Measurements from ENCODE around the gene FCAMR. TPM values are rescaled to one million over a fixed set of nuclear protein-coding genes. Genes with fewer than 3 reads are reported as not detected.

FCAMR gene
- total RNA-seq, 1 donor from 2014 or later = 0.46 TPM

DNA sequence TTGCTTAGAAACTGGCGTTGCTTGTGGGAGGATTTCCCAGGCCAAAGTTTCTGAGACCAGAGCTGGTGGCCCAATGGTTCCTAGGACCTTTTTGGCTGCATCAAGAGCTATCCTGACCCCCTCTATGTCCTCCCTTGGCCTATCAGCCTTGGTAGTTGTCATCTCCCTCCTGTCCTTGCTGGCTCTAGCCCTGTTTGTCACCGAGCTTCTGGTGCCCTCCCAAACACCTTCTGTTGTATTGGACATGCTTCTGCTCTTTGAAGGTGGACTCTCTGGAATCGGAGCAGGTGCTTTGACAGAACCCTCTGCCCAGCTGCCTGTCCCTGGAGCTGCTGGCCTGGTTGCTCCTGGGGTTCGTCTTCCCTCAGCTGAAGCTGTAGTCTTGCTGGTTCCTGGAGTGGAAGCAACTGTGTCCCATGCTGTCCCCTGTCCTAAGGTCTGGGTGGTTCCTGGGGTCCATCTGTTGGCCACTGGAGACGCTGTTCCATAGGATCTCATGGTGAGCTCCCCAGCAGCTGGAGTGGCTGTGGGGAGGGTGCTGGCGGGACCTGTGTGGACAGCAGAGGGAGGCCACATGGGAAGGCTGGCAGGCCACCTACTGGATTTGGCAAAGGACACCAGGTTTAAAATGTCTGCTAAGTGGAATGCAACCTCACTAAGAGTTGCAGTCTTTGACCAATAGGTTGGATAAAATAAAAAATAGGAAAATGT is 9.4 kb downstream of the FCAMR start:
- DNase-seq (ENCODE audit: low spot score) = no peak

DNA sequence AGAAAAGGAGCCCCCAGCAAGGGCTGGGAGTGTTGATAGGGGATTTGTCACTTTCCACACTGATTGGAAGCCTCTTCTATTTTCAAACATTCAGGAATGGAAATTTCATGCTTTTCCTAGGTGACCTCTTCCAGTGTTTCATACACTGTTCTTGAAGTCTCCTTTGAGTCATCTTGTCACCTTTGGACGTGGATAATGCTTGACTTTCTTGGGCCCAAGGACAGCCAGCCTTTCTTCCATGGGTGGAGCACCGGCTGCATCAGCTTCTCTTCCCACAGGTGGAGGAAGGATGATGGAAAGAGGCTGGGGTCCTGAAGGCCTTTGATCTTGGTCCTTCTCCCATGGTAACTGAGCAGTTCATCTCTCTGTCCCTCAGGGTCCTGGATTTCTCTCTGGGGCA is 12.1 kb downstream of the FCAMR start:
- no peak for DNase-seq (ENCODE audit: low spot score)

DNA sequence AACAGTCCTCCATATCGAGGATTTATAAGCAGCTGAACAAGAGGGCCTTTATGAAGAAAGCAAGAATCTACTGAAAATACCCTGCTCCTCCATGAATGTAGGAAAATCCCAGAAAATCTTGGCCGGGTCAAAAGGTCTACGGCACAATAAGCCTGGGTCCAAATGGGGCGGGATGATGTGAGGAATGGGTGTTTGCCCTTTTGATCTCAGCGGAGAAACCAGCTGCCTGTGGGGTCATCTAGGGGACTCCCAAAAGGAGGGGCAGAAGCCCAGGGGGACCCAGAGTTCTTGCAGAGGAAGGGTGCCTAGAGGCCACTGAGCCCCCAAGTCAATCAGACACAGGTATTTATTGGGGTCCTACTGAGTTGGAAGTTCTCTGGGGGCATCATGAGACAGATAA is 12.6 kb downstream of the FCAMR start:
- DNase-seq (ENCODE audit: low spot score) = no peak

DNA sequence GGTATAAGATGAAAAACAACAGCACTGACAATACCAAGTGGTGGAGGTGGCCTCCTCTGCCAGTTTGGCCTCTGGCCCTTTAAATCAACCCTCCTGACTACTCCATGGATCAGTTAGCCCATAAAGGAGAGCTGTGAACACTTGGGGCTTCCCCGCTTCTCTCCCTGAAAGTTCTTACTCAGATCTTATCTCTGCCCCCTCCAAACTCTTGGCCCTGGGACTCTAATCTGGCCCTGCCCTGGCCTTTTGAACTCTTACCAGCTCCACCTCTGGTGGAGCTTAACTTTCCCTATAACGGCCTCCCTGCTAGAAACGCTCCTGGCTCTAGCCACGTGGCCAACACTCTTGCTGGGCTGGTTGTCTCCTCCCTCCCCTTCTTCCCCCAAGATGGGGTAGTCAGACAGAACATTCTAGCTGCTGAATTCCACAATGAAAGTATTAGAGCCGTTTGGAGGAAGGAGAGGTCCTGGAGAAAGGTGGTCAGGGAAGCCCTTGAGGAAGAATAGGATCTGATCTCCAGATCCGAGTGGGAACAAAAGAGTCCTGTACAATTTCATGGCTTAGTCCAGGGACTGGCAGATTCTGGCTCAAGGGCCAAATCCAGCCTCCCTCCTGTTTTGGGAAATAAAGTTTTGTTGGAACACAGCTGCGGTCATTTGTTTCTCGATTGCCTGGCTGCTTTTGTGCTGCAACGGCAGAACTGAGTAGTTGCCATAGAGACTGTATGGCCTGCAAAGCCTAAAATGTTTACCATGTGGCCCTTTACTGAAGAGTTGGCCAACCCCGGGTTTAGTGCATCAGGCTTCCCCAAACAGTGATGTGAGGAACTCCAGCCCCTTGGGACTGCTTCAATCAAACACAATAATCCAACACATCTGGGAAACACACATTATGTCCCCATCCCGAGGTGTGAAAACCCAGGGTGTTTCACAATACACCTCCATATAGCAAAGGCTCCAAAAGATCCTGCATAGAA is 14.5 kb downstream of the FCAMR start:
- no peak for DNase-seq (ENCODE audit: low spot score)

DNA sequence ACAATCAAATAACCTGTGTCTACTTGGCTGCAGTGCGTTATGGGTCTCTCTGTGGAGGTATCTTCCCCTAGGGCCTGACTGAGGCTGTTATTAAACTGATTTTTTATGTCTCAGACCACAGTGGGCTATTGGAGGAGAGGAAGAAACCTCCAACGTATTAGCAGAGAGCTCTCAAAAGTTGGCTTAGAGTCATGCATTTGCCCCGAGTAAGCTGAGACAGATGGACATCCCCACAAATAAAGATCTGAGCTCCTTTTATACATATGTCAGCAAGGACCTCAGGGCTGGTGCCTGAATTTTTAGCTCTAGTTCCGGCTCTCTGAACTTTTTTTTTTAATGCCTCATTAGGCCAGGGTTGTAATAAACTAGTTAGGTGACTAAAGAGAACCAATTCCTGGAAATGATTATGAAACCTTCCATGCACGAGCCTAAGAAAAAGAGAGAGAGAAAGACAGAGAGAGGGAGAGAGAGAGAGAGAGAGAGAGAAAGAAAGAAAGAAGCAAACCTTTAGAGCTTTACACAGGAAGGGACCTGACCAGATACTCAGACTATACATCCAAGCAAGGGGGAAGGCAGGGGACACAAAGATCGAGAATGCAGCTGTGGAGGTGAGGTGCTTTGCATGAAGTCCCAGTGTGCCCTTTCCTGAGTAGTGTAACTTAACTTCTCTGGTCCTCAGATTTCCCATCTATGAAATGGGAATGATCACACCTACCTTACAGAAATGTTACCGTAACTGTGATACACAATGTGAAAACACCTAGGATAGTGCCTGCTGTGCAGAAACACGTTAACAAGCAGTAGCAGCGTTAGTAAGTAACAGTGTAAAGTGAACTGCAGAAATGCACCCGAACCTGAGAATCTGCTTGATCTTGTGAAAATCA is 15.6 kb downstream of the FCAMR start:
- no peak for DNase-seq (ENCODE audit: low spot score)

DNA sequence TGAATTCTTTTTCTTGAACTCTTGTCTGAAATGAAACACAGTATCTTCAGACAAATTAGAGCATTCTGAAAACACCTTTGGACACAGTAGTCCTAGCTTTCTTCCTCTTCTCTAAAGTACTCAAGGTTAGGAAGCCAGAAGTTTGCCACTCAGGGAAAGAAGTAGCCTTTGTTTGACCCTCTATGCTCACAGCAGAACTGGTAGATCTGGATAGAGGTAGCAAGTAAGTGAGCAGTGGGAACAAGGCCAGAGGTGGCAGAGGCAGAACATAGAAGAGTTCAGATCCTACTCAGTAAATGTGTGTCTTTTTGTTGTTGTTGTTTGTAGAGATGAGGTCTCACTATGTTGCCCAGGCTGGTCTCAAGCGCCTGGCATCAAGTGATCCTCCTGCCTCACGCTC is 16.6 kb downstream of the FCAMR start:
- DNase-seq (ENCODE audit: low spot score) = no peak

DNA sequence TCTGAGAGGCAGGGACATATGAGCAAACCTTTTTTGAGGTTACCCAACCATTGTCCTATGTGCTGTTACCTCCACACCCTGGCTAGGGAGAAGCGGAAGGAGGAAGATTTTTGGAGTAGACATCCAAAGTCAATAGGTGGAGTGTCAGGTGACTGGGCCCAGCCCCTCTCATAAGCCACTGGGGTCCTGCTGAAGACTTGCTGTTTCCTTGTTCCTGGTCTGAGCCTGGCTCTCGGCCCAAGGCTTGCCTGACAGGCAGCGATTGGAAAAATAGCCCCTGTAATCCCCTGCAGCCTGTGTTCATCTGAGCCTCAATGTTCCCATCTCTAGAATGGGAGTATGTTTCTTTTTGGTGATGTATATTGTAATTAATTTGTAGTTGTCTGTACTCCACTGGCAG is 17.1 kb downstream of the FCAMR start:
- peak; percentile 83 for DNase-seq (ENCODE audit: low spot score)

DNA sequence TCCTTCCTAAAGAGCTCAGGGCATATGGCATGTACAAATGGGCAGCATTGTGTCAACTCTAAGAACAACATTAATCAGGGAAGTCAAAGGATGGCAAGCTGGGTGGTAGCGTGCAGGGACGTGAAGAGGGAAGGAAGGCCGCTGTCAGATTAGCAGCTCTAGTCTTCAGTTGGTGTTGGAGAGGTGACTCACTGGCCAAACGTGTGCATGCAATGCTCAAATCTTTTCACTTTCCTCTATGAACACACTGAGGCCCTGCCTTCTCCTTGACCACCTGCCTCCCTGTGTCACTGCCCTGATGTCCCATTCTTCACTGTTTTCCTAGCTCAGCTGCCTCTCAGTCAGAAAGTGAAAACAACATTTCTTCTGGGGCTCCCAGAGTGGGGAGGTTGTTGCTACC is 18.1 kb downstream of the FCAMR start:
- DNase-seq (ENCODE audit: low spot score) = no peak

DNA sequence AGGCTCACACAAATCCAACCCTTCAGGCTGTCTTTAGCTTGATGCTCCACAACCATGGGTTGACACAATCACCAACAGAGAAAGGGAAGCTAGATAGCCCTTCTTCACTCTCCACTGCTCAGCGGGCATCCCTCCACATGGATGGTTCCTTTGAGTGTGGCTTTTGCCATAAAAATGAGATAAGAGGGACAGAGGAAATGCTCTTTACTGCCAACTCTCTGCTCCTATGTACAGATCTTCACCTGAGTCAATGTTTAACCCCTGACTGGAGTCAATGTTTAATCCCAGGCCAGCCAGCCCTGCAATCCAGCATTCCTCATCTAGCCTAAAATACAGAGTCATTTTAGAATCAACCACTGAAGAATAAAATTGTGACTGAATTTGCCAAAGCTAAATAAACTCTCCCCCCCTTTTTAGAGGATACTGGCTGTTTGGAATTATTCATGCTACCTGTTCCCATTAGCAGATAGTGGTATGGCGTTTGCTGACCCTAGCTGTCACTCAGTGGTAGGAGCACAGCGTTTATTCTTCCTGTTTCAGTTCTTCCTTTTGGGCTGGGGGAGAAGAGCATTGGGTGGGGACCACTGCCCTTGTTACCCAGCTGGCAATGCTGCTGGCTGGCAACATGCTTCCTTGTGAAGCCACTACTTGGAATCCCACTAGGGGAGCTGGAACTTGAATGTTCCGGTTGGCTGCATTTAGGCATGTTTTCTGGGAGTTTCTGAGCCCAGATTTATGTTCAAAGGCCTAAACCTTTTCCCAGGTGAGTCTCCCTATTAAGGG is 18.8 kb downstream of the FCAMR start:
- DNase-seq (ENCODE audit: low spot score) = peak; percentile 58

DNA sequence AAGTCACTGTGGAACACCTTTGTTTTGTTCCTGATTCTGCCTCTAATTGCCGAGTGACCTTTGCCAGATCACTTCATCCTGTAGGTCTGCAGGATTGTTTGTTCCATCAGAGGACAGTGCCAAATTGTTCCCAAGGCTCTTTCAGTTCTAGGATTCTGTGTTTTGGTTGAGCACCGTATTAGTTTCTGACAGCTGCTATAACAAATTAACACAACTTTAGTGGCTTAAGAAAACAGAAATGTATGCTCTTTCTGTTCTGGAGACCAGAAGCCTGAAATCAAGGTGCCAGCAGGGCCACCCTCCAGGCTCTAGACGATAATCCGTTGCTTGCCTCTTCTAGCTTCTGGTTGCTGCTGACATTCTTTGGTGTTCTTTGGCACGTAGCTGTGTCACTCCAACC is 20.6 kb downstream of the FCAMR start:
- DNase-seq (ENCODE audit: low spot score) = no peak

DNA sequence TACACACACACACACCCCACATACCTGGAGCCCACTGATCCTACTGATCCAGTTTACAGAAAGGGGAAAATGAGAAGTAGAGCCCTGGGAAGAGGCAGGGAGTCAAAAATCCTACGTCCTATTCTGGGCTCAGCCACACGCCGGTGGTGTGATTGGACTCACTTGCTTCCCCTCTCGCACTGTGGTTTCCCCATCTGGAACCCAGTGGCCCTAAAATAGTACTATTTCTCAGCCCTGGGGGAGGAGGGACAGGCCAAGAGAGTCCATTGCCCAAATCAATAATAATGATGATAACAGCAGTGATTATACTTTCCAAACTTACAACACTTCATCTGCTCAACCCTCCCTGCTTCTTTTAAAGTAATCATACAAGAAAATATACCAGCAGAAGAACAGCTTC is 21.1 kb downstream of the FCAMR start:
- no peak for DNase-seq (ENCODE audit: low spot score)

DNA sequence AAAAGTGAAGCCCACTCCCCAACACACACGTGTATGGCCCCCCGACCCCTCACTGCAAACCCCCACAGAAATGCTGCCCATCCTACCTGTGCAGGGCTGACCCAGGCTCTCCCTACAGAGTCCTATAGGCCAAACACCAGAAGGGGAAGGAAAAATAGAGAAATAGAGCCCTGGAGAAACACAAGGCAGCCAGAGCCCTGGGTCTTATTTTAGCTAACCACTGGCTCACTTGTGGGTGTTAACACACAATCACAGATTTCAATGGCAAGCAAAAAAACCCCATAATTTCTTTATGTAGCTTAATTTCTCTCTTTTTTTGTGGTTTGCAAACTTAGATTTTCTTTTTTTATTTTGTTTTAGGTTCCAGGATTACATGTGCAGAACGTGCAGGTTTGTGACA is 23.0 kb downstream of the FCAMR start:
- DNase-seq (ENCODE audit: low spot score) = no peak

DNA sequence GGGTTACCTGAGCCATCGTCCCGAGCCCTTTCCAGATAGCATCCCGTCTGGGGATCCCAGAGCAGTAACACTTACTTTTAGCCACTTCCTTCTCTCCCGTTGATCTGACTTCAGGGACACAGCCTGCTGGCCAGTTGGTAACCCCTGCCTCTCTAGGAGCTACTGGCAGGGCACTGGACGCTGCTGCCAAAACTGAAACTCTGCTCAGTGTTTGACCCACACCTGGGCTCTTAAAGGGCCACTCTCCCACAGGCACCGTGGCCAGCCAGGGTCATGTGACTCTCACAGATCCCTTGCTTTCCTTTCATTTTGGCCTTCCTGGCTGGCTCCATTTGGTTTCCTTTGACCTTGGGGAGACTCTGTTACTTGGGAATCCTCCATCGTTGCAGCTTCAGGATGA is 24.0 kb downstream of the FCAMR start, which contains the start of gene PIGR:
Gene PIGR (minus strand): TSS at position 206 of the 400 bp plus-strand sequence. CDS start 5,935 bp downstream, outside the sequence.
- peak; percentile 56 for DNase-seq (ENCODE audit: low spot score)

DNA sequence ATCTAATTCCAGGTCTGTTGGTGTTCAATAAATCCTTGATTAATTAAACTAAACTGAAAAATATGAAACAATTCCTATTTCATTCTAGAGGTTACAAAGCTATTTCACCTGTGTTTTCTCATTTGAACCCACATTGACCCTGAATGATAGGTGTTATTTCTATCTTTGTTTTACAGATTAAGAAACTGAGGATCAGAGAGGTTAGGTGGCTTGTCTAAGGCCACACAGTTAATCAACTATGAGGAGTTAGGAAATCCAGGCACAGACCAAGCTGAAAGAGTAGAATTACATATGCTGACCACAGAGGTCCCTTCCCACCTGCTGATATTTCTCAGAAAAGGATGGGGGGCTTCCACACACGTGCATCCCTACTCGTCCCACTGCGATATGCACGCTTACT is 24.5 kb downstream of the FCAMR start:
- DNase-seq (ENCODE audit: low spot score) = no peak

DNA sequence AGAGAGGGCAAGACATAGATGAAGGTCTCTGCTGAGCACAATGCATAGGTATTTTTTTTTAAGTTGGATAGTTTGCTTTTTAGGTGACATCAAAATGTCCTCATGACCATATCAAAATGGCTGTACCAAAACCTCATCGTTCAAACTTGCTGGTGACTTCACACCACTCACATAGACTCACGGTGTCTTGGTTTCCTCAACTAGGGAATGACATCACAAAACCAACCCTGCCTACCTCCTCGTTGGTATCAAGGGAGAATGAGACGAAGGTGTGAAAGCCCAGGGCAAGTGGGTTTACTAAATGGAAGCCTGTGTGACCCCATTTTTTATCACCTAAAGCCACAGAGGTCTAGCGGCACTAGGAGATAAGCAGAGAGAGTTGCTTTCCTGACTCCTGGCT is 25.6 kb downstream of the FCAMR start:
- no peak for DNase-seq (ENCODE audit: low spot score)

DNA sequence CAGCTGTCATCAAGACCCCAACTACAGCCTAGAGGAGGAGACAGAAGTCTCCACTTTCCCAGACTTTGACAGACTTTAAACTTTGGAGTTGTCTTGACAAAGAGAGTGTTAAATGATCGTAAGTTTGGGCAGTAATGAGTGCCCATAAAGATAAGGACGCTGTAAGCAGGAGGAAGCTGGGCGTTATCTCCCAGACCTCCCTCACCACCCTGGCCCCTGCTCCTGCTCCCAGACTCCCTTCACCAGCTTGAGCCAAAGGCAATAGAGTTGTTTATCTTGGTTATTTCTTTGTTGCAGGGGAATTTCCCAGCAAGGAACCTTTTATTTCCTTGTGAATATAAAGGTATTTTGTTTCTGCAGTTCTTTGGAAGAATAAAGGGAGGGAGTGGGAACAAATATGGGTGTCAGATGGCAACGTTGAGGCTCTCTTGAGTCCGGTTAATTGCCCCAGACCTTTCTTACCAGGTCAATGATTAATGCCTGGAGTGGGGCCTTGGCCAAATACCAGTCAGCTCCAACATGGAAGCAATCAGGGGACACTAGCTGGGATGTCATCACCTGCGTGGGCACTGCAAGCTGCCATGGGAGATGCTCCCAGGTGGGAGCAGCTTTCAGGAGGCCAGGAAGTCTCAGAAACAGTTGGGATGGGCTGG is 28.4 kb downstream of the FCAMR start:
- peak; percentile 62 for DNase-seq (ENCODE audit: low spot score)

DNA sequence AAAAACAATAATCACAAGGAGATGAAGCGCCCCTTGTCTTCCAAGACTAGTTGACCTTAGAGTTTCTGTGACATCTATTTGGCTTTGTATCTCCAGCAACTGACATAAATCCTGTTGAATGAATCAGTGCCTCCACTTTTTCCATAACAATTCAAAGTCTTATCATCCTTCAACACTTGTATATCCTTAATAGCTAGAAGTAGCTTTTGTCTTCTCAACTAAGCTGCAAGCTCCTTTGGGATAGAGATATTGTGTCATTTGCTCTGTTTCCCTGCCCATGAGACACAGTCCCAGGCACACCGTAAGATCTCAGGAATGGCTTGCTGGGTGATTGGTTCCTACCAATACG is 29.7 kb downstream of the FCAMR start:
- no peak for DNase-seq (ENCODE audit: low spot score)

DNA sequence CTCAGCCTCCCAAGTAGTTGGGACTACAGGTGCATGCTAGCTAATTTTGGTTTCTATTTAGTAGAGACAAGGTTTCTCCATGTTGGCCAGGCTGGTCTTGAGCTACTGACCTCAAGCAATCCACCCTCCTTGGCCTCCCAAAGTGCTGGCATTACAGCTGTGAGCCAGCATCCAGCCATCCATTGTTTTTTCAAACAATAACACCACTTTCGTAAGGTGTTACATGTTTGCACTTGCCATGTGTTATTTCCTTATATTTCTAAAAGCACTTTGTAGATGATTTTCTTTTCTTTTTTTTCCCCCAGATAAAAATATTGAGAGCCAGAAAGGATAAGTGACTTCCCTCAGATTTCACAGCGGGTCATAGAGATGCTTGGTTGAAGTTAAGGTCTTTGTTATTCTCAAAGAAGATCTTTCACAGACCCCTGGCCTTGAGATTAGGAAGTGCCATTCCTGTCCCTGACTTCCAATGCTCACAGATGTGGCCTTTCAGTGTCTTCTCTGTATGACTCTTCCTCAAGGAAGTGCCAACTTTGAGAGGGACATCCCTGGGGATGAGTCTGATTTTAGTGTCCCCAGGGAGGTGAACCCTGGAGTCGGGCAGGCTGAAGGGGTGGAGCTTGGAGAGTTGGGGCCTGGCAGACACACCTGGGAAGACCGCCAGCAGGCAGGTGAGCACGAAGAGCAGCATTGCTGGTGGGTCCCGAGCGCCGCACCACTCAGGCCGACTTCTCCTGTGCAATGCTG is 30.2 kb downstream of the FCAMR start:
- no peak for DNase-seq (ENCODE audit: low spot score)

DNA sequence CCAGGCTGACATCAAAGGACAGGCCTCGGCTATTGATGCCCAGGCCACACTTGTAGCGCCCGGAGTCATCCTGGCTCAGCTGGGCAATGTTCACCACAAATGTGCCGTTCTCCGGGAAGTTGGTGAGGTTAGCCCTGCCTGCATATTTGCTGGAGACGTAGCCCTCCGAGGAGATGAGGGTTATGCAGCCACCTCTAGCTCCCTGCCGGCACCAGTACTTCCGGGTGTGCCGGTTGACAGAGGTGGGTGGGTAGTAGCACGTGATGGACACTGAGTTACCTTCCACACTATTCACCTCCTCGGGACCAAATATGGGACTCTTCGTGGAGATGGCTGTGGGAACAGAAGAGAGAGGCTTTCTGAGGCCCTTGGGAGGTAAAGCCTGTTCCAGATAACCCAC is 31.1 kb downstream of the FCAMR start:
- DNase-seq (ENCODE audit: low spot score) = no peak

DNA sequence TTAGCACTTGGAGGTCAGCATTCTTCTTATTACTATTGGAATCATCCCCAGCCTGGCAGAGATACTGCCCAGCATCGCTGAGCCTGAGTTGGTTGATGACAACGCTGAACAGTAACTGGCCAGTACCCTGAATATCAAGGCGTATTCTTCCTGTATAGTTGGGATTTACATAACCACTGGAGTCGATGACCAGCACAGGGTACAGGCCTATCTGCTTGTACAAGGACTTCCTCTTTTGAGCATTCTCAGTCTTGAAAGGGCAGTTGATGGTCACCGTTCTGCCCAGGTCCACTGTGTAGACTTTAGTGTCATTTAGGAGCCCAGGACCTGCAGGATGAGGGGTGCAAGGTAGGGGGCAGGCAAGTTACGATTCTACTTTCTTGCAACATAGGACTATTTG is 32.8 kb downstream of the FCAMR start:
- no peak for DNase-seq (ENCODE audit: low spot score)
